Lung (tissue), 12 donors: Measurements from ENCODE around the gene RPS29. TPM values are rescaled to one million over a fixed set of nuclear protein-coding genes. Genes with fewer than 3 reads are reported as not detected.
A peak's percentile ranks its signal among the peaks of the same experiment; 100 is the strongest.

Source experiments
- ATAC-seq: fragments of 200-7000 bp; cut with Tn5 transposase; one replicate; pipeline ENCODE4 v1.9.1; 2020; ENCODE audit warnings: moderate number of reproducible peaks; ENCODE audit not compliant: insufficient read depth, low FRiP score
- DNase-seq, 3 donors: peaks; one replicate each; pipeline ENCODE4 v3.0.0-alpha.2; 2013 to 2017
- H3K27ac ChIP-seq, 2 donors: one replicate each; pipeline ENCODE4 v1.5.1; 2013; ENCODE audit warnings: mild to moderate bottlenecking in 2 of 2, moderate library complexity in 2 of 2, control low read depth in 1 of 2, inconsistent platforms in 1 of 2, low read depth in 1 of 2, low read length in 1 of 2
- H3K27me3 ChIP-seq, 3 donors: one replicate each; pipeline ENCODE4 v1.5.1; 2013; ENCODE audit warnings: low read length in 2 of 3; ENCODE audit not compliant: control insufficient read depth in 3 of 3, insufficient read depth in 3 of 3
- H3K36me3 ChIP-seq, 4 donors: one replicate each; pipeline ENCODE4 v1.5.1; 2013; ENCODE audit warnings: low read length in 4 of 4, mild to moderate bottlenecking in 1 of 4, moderate library complexity in 1 of 4; ENCODE audit not compliant: control insufficient read depth in 4 of 4, insufficient read depth in 4 of 4
- H3K4me1 ChIP-seq, 5 donors: one replicate each; pipeline ENCODE4 v1.5.1; 2013; ENCODE audit warnings: low read length in 5 of 5, mild to moderate bottlenecking in 2 of 5, moderate library complexity in 1 of 5; ENCODE audit not compliant: control insufficient read depth in 5 of 5, insufficient read depth in 5 of 5
- H3K4me3 ChIP-seq: one replicate; pipeline ENCODE4 v1.5.1; 2013; ENCODE audit warnings: mild to moderate bottlenecking, control low read depth, moderate library complexity
- H3K9ac ChIP-seq, 2 donors: one replicate each; pipeline ENCODE4 v1.5.1; 2013; ENCODE audit warnings: low read length in 2 of 2, control low read depth in 1 of 2; ENCODE audit not compliant: insufficient read depth in 1 of 2
- H3K9me3 ChIP-seq, 4 donors: one replicate each; pipeline ENCODE4 v1.5.1; 2013; ENCODE audit warnings: low read length in 3 of 4, mild to moderate bottlenecking in 1 of 4, moderate library complexity in 1 of 4; ENCODE audit not compliant: control insufficient read depth in 4 of 4, insufficient read depth in 3 of 4
- WGBS, 2 donors: extraction: QIAGEN DNeasy Blood & Tissue Kit; methylation state at CpG; one replicate each; pipeline ENCODE4 v1.1.7; 2013; 5-methylcytosine and 5-hydroxymethylcytosine counted together
- polyA plus RNA-seq, 2 donors: library from polyadenylated mRNA; stranded (reverse); fragments of 200-250 nt; gene quantifications; one replicate each; pipeline ENCODE4 v1.2.1, GENCODE V29; 2013
- total RNA-seq, 2 donors: library from RNA; depleted of rRNA in 1 of 2; stranded (reverse); fragments of >200 nt in 1 of 2; gene quantifications; one replicate each; pipeline ENCODE4 v1.2.1, GENCODE V29; 2014 to 2021
- TF ChIP-seq, protein P1 (sequence below): IDR thresholded peaks from 2 replicates; pipeline ENCODE4 v1.5.1; 2012; ENCODE audit warnings: mild to moderate bottlenecking; ENCODE audit errors: control extremely low read depth, extremely low read depth
- donor health status: control.
- donor health status: control.
- donor health status: Bipolar disorder and iron deficiency.
- donor health status: healthy.
- donor health status: DM: yes; HTN: yes; CAD: no.

Gene RPS29
- total and polyA plus RNA-seq, 4 donors: 413 to 3,240 (median 1,755) TPM

GRCh38 chr14:49633640-49634546 lies 47.7 kb upstream of the RPS29 start:
- ATAC-seq: peak; percentile 94
- Histone ChIP-seq H3K36me3 (peaks cover 0 to 14% (median 2%) of the 10 kb centered on the region in 4 donors), H3K4me3 (peak overlapping the region; percentile 86), H3K27ac (peak overlapping the region; percentile 86 to 98), H3K27me3 (no peaks in the 10 kb centered on the region), H3K9me3 (no peaks in the 10 kb centered on the region), H3K4me1 (peaks cover 2 to 21% (median 7%) of the 10 kb centered on the region in 5 donors), H3K9ac (peak overlapping the region; percentile 70 to 87)
- TF ChIP-seq, protein P1, sequence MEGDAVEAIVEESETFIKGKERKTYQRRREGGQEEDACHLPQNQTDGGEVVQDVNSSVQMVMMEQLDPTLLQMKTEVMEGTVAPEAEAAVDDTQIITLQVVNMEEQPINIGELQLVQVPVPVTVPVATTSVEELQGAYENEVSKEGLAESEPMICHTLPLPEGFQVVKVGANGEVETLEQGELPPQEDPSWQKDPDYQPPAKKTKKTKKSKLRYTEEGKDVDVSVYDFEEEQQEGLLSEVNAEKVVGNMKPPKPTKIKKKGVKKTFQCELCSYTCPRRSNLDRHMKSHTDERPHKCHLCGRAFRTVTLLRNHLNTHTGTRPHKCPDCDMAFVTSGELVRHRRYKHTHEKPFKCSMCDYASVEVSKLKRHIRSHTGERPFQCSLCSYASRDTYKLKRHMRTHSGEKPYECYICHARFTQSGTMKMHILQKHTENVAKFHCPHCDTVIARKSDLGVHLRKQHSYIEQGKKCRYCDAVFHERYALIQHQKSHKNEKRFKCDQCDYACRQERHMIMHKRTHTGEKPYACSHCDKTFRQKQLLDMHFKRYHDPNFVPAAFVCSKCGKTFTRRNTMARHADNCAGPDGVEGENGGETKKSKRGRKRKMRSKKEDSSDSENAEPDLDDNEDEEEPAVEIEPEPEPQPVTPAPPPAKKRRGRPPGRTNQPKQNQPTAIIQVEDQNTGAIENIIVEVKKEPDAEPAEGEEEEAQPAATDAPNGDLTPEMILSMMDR: peak; percentile 76
- DNase-seq: peak; percentile 97 to 98 (median 97)
- 1% methylated on average over 96 to 101 of the region's 101 CpGs for WGBS, 2 donors

DNA sequence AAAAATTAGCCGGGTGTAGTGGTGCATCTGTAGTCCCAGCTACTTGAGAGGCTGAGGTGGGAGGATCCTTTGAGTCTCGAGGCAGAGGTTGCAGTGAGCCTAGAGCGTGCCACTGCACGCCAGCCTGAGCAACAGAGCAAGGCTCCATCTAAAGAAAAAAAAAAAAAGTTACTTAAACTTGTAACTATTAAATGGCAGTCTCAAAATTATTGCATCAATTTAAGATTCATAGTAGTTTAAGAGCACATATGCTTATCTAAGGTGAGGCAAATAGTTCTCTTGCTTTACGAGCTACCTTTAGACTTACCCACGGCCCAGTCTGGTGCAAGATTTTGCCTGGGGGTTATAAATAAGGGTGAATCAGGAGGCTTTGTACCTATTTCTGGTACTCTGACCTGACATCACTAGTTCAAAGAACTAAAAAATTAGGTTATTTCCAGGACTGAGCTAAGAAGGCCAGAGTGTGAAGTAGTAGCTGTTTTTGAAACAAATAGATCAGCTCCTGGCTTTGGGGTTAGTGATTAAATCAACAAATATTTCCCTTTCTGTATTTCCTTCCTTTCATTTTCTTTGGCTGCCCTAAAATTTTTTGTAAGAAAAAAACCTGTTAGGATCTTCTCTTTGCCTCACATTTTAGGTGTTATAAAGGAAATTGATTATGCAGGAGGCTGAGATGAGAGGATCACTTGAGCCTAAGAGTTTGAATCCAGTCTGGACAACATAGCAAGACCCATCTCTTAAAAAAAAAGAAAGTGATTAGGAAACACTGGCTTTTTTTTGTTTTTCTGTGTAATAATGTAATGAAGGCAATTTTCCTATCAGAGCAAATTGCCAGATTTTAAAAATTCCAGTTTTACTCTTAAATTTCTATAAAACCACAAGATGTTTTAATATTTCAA lies 38.0 kb upstream of the RPS29 start:
- Histone ChIP-seq H3K4me1 (peaks cover 4 to 31% (median 11%) of the 10 kb centered on the region in 5 donors), H3K27ac (no peak overlapping the region)

GRCh38 chr14:49623387-49623786 lies 37.2 kb upstream of the RPS29 start:
- 62 to 73% methylated on average over 3 of the region's 3 CpGs for WGBS, 2 donors

More for the DNA sequence above, 38.0 kb upstream of the RPS29 start:
- Histone ChIP-seq H3K4me3 (no peak overlapping the region), H3K27me3 (no peaks in the 10 kb centered on the region), H3K36me3 (peaks cover 0 to 5% (median 2%) of the 10 kb centered on the region in 4 donors), H3K9ac (no peak overlapping the region), H3K9me3 (no peaks in the 10 kb centered on the region)
- TF ChIP-seq, protein P1: no peak
- 80 to 88% methylated on average over 6 of the region's 6 CpGs for WGBS, 2 donors
- DNase-seq: no peak
- ATAC-seq: no peak

More at GRCh38 chr14:49623387-49623786, 37.2 kb upstream of the RPS29 start:
- no peak overlapping the region for H3K27ac ChIP-seq
- no peak overlapping the region for H3K9ac ChIP-seq
- H3K36me3 ChIP-seq: peaks cover 0 to 9% (median 5%) of the 10 kb centered on the region in 4 donors
- DNase-seq (peak in 2 of 3 donors; percentile 50 to 52), ATAC-seq (no peak)
- H3K27me3 ChIP-seq: no peaks in the 10 kb centered on the region
- peaks cover 4 to 33% (median 11%) of the 10 kb centered on the region in 5 donors for H3K4me1 ChIP-seq
- H3K4me3 ChIP-seq: no peak overlapping the region
- H3K9me3 ChIP-seq: no peaks in the 10 kb centered on the region
- TF ChIP-seq, protein P1: no peak
